GM23338 (cell line): Measurements from ENCODE around the gene MYO1E. TPM values are rescaled to one million over a fixed set of nuclear protein-coding genes. Genes with fewer than 3 reads are reported as not detected.

ENCODE experiments used
- ATAC-seq: fragments of 200-7000 bp; cut with Tn5 transposase; 3 replicates; pipeline ENCODE4 v1.9.1; 2020
- DNase-seq: peaks from one replicate; pipeline ENCODE4 v3.0.0-alpha.2; 2015; ENCODE audit warnings: low spot score
- H2AFZ ChIP-seq: fragments of 200-600 bp; sonication (generic); 2 replicates; pipeline ENCODE4 v1.8.0; 2016; ENCODE audit warnings: antibody characterized with exemption, mild to moderate bottlenecking, moderate library complexity
- H3F3A ChIP-seq: fragments of 200-600 bp; sonication (generic); replicated peaks from 2 replicates; pipeline ENCODE4 v1.8.0; 2017; ENCODE audit warnings: antibody characterized with exemption, mixed run types, low read depth
- H3K27ac ChIP-seq: fragments of 200-600 bp; sonication (generic); 2 replicates; pipeline ENCODE4 v1.6.1; 2016; ENCODE audit warnings: low read depth
- H3K27me3 ChIP-seq: fragments of 200-600 bp; sonication (generic); 2 replicates; pipeline ENCODE4 v1.8.0; 2016; ENCODE audit warnings: mild to moderate bottlenecking, mixed run types, moderate library complexity; ENCODE audit not compliant: insufficient read depth
- H3K36me3 ChIP-seq: fragments of 200-600 bp; sonication (generic); 2 replicates; pipeline ENCODE4 v1.8.0; 2016; ENCODE audit warnings: mild to moderate bottlenecking; ENCODE audit not compliant: insufficient read depth
- H3K4me1 ChIP-seq: fragments of 200-600 bp; sonication (generic); 2 replicates; pipeline ENCODE4 v1.8.0; 2016; ENCODE audit warnings: mild to moderate bottlenecking, moderate library complexity; ENCODE audit not compliant: insufficient read depth
- H3K4me2 ChIP-seq: fragments of 200-600 bp; sonication (generic); 2 replicates; pipeline ENCODE4 v1.7.1; 2017; ENCODE audit warnings: mixed run types
- H3K4me3 ChIP-seq: fragments of 200-600 bp; sonication (generic); 2 replicates; pipeline ENCODE4 v1.6.1; 2016; ENCODE audit warnings: mixed run types
- H3K79me2 ChIP-seq: fragments of 200-600 bp; sonication (generic); replicated peaks from 2 replicates; pipeline ENCODE4 v1.8.0; 2017; ENCODE audit warnings: mild to moderate bottlenecking; ENCODE audit not compliant: insufficient read depth
- H3K9me2 ChIP-seq: fragments of 200-600 bp; sonication (generic); 2 replicates; pipeline ENCODE4 v1.8.0; 2017; ENCODE audit not compliant: insufficient read depth
- H4K20me1 ChIP-seq: fragments of 200-600 bp; sonication (generic); replicated peaks from 2 replicates; pipeline ENCODE4 v1.8.0; 2017; ENCODE audit warnings: mild to moderate bottlenecking; ENCODE audit not compliant: insufficient read depth
- H3K27ac Mint-ChIP-seq: 2 replicates; pipeline ENCODE4 v1.8.0; 2020; ENCODE audit warnings: inconsistent platforms, mild to moderate bottlenecking, moderate library complexity, mixed read lengths
- H3K27me3 Mint-ChIP-seq: 3 replicates; pipeline ENCODE4 v1.8.0; 2022; ENCODE audit warnings: low read depth, mild to moderate bottlenecking, moderate library complexity, mixed read lengths, inconsistent platforms; ENCODE audit not compliant: insufficient read depth, poor library complexity
- H3K36me3 Mint-ChIP-seq: 3 replicates; pipeline ENCODE4 v1.8.0; 2021; ENCODE audit warnings: low read depth, mild to moderate bottlenecking, inconsistent platforms, moderate library complexity, mixed read lengths
- H3K4me1 Mint-ChIP-seq: 3 replicates; pipeline ENCODE4 v1.8.0; 2020; ENCODE audit warnings: mild to moderate bottlenecking, inconsistent platforms, mixed read lengths
- H3K4me3 Mint-ChIP-seq: 3 replicates; pipeline ENCODE4 v1.8.0; 2021; ENCODE audit warnings: moderate library complexity, mild to moderate bottlenecking, inconsistent platforms, mixed read lengths
- H3K9me3 Mint-ChIP-seq: 3 replicates; pipeline ENCODE4 v1.8.0; 2020; ENCODE audit warnings: moderate library complexity, mild to moderate bottlenecking, inconsistent platforms, mixed read lengths
- CREB1 ChIP-seq: fragments of 250-450 bp; sonication (Bioruptor Pico); IDR thresholded peaks from 2 replicates; pipeline ENCODE4 v1.5.0; 2020; ENCODE audit warnings: low read depth, mild to moderate bottlenecking, moderate library complexity
- EZH2 ChIP-seq: fragments of 200-600 bp; sonication (generic); IDR thresholded peaks from one replicate; pipeline ENCODE4 v1.8.0; 2017; ENCODE audit warnings: antibody characterized with exemption, mild to moderate bottlenecking, low read depth; ENCODE audit not compliant: unreplicated experiment
- EZH2phosphoT487 ChIP-seq: fragments of 200-600 bp; sonication (generic); IDR thresholded peaks from one replicate; pipeline ENCODE4 v1.8.1; 2018; ENCODE audit warnings: antibody characterized with exemption; ENCODE audit not compliant: unreplicated experiment
- NANOG ChIP-seq: IDR thresholded peaks from 2 replicates; pipeline ENCODE4 v1.6.1; 2016; ENCODE audit warnings: antibody characterized with exemption, borderline replicate concordance
- POLR2AphosphoS5 ChIP-seq: IDR thresholded peaks from 2 replicates; pipeline ENCODE4 v1.6.1; 2016; ENCODE audit warnings: antibody characterized with exemption, low read depth
- STAT1 ChIP-seq: IDR thresholded peaks from one replicate; pipeline ENCODE4 v1.6.1; 2016; ENCODE audit warnings: antibody characterized with exemption; ENCODE audit not compliant: unreplicated experiment
- ZNF114 ChIP-seq: fragments of 250-450 bp; sonication (Bioruptor Pico); IDR thresholded peaks from 2 replicates; pipeline ENCODE4 v1.5.0; 2020; ENCODE audit warnings: mild to moderate bottlenecking, moderate library complexity
- polyA plus RNA-seq: library from polyadenylated mRNA; unstranded; fragments of >200 nt; fragmentation: Nextera tagmentation; extraction: Ambion mirVana; gene quantifications from 2 replicates; pipeline ENCODE4 v1.2.1, GENCODE V29; 2016
- total RNA-seq: library from RNA; depleted of rRNA; stranded (reverse); fragments of >200 nt; shearing (Covaris generic); gene quantifications from 2 replicates; pipeline ENCODE4 v1.2.3, GENCODE V29; 2014
- TF ChIP-seq, protein P1 (sequence below): fragments of 250-450 bp; sonication (Bioruptor Pico); IDR thresholded peaks from 2 replicates; pipeline ENCODE4 v1.5.0; 2020; ENCODE audit warnings: mild to moderate bottlenecking, moderate library complexity
- TF ChIP-seq, protein P2 (sequence below): IDR thresholded peaks from one replicate; pipeline ENCODE4 v1.6.1; 2018; ENCODE audit warnings: antibody characterized with exemption; ENCODE audit not compliant: unreplicated experiment

The MYO1E gene
- total and polyA plus RNA-seq, 2 experiments from 2014 or later = 68.3 to 131 TPM

DNA sequence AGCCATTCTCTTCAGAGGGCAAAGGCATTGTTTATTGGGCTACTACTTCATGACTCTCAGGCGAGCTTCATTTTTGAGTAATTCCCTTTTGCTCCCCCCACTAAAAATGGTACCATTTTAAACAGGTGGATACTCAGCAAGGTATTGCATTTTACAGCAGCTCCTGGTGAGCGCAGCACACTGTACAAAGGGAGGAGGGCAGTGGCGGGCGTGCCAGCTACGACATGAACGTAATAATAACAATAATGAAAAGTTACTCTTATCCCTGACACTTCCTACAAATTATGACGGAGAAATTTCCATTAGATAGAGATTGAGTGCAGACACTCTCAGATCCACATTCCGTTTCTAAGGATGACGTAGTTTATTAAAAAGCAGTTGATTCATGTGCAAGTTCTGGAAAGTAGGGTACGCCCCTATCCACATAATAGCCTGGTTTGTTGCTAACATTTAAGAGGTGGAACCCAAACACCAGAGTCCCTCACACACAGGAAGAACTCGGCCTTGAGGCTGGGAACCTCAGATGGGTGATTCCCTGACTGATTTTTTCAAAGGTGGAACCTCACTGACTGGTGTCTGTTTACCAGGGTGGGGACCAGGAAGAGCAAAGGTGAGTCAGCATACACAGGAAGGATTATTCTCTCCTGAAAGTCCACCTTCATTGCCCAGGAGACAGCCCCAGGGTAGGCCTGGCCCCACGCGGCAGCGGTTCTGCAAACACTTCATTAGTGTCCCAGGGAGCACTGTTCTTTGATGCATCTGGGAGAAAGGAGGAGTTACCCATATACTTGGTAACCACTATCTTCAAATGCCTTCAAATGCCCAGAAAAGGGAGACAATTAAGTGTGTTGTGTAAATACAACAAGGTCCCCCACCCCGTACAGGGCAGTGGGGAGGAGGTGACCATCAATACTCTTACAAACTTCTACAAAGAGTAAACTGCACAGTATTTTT is 96.2 kb downstream of the MYO1E start:
- Mint-ChIP-seq H3K36me3 (no peaks in the 10 kb centered on the region), H3K27me3 (peaks cover 9% of the 10 kb centered on the region), H3K9me3 (no peaks in the 10 kb centered on the region), H3K4me3 (no peak overlapping the region), H3K4me1 (peaks cover 7% of the 10 kb centered on the region; the same call in 2 of the 3 replicates), H3K27ac (peak overlapping the region; percentile 55; the same call in 1 of the 2 replicates)
- DNase-seq (no peak), ATAC-seq (no peak)
- no peaks in the 10 kb centered on the region for H3K9me2 ChIP-seq
- H3K27ac ChIP-seq = no peak overlapping the region
- H3K27me3 ChIP-seq = no peaks in the 10 kb centered on the region
- peaks cover 46% of the 10 kb centered on the region for H3K79me2 ChIP-seq
- peaks cover 6% of the 10 kb centered on the region; the same call in 1 of the 2 replicates for H3K4me1 ChIP-seq
- peaks cover 6% of the 10 kb centered on the region for H4K20me1 ChIP-seq
- no peaks in the 10 kb centered on the region for H3K36me3 ChIP-seq
- H3K4me3 ChIP-seq = no peak overlapping the region
- H3K4me2 ChIP-seq = no peak overlapping the region
- no peak overlapping the region for H2AFZ ChIP-seq
- TF ChIP-seq ZNF114 (CRISPR knock-in tag) (no peak), EZH2phosphoT487 (no peak), CREB1 (CRISPR knock-in tag) (no peak), STAT1 (no peak), EZH2 (no peak)
- H3F3A ChIP-seq = no peaks in the 10 kb centered on the region

DNA sequence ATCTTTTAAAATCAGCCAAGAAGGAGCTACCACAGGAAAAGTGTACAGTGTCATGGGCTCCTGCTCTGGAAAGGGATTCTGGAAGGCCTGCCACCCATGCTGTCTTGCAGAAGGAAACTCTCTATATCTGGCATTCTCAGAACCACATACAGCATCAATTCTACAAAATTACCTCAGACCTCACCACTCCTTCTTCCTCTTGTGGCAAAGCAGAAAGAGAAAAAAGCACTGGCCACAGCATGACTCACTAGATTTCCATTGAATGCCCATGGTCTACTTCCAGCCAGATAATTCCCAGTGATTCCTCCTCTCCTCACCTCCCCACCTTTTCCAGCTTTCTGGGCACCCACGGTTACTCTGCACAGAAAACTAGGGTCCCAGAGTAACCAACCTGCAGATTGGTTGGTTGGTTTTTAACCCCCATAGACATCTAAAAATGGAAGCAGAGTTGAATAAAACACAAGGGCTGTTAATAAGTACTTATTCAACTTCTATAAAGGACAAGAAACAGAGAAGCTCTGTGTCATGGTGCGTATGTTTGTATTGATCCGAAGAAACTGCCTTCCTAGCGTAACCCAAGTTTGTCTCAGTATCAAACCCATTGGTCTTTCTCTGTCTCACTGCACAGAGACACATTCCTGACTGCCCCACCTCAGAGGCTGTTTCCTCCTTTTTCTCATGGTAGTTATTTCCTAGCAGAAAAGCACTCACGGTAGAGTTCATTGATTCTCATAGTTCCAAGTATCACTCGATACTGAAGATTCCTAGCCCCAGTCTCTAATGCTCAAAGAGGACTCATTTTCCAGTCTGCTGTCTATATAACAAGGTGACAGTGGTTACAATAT is 98.3 kb downstream of the MYO1E start:
- Mint-ChIP-seq H3K36me3 (no peaks in the 10 kb centered on the region), H3K4me1 (peaks cover 7% of the 10 kb centered on the region; the same call in 2 of the 3 replicates)

More for the DNA sequence above, 98.3 kb downstream of the MYO1E start:
- no peaks in the 10 kb centered on the region for H3F3A ChIP-seq
- Mint-ChIP-seq H3K27me3 (peaks cover 3% of the 10 kb centered on the region), H3K27ac (no peak overlapping the region), H3K9me3 (no peaks in the 10 kb centered on the region), H3K4me3 (no peak overlapping the region)
- peaks cover 6% of the 10 kb centered on the region for H4K20me1 ChIP-seq
- H3K9me2 ChIP-seq = no peaks in the 10 kb centered on the region
- no peak overlapping the region for H3K27ac ChIP-seq
- peaks cover 30% of the 10 kb centered on the region for H3K79me2 ChIP-seq
- no peaks in the 10 kb centered on the region for H3K27me3 ChIP-seq
- H3K4me1 ChIP-seq = peaks cover 6% of the 10 kb centered on the region; the same call in 1 of the 2 replicates
- TF ChIP-seq POLR2AphosphoS5 (no peak), NANOG (no peak), STAT1 (no peak)
- TF ChIP-seq, protein P1, sequence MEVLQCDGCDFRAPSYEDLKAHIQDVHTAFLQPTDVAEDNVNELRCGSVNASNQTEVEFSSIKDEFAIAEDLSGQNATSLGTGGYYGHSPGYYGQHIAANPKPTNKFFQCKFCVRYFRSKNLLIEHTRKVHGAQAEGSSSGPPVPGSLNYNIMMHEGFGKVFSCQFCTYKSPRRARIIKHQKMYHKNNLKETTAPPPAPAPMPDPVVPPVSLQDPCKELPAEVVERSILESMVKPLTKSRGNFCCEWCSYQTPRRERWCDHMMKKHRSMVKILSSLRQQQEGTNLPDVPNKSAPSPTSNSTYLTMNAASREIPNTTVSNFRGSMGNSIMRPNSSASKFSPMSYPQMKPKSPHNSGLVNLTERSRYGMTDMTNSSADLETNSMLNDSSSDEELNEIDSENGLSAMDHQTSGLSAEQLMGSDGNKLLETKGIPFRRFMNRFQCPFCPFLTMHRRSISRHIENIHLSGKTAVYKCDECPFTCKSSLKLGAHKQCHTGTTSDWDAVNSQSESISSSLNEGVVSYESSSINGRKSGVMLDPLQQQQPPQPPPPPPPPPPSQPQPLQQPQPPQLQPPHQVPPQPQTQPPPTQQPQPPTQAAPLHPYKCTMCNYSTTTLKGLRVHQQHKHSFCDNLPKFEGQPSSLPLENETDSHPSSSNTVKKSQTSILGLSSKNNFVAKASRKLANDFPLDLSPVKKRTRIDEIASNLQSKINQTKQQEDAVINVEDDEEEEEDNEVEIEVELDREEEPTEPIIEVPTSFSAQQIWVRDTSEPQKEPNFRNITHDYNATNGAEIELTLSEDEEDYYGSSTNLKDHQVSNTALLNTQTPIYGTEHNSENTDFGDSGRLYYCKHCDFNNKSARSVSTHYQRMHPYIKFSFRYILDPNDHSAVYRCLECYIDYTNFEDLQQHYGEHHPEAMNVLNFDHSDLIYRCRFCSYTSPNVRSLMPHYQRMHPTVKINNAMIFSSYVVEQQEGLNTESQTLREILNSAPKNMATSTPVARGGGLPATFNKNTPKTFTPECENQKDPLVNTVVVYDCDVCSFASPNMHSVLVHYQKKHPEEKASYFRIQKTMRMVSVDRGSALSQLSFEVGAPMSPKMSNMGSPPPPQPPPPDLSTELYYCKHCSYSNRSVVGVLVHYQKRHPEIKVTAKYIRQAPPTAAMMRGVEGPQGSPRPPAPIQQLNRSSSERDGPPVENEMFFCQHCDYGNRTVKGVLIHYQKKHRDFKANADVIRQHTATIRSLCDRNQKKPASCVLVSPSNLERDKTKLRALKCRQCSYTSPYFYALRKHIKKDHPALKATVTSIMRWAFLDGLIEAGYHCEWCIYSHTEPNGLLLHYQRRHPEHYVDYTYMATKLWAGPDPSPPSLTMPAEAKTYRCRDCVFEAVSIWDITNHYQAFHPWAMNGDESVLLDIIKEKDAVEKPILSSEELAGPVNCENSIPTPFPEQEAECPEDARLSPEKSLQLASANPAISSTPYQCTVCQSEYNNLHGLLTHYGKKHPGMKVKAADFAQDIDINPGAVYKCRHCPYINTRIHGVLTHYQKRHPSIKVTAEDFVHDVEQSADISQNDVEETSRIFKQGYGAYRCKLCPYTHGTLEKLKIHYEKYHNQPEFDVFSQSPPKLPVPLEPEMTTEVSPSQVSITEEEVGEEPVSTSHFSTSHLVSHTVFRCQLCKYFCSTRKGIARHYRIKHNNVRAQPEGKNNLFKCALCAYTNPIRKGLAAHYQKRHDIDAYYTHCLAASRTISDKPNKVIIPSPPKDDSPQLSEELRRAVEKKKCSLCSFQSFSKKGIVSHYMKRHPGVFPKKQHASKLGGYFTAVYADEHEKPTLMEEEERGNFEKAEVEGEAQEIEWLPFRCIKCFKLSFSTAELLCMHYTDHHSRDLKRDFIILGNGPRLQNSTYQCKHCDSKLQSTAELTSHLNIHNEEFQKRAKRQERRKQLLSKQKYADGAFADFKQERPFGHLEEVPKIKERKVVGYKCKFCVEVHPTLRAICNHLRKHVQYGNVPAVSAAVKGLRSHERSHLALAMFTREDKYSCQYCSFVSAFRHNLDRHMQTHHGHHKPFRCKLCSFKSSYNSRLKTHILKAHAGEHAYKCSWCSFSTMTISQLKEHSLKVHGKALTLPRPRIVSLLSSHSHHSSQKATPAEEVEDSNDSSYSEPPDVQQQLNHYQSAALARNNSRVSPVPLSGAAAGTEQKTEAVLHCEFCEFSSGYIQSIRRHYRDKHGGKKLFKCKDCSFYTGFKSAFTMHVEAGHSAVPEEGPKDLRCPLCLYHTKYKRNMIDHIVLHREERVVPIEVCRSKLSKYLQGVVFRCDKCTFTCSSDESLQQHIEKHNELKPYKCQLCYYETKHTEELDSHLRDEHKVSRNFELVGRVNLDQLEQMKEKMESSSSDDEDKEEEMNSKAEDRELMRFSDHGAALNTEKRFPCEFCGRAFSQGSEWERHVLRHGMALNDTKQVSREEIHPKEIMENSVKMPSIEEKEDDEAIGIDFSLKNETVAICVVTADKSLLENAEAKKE (CRISPR knock-in tag) = no peak
- TF ChIP-seq, protein P2, sequence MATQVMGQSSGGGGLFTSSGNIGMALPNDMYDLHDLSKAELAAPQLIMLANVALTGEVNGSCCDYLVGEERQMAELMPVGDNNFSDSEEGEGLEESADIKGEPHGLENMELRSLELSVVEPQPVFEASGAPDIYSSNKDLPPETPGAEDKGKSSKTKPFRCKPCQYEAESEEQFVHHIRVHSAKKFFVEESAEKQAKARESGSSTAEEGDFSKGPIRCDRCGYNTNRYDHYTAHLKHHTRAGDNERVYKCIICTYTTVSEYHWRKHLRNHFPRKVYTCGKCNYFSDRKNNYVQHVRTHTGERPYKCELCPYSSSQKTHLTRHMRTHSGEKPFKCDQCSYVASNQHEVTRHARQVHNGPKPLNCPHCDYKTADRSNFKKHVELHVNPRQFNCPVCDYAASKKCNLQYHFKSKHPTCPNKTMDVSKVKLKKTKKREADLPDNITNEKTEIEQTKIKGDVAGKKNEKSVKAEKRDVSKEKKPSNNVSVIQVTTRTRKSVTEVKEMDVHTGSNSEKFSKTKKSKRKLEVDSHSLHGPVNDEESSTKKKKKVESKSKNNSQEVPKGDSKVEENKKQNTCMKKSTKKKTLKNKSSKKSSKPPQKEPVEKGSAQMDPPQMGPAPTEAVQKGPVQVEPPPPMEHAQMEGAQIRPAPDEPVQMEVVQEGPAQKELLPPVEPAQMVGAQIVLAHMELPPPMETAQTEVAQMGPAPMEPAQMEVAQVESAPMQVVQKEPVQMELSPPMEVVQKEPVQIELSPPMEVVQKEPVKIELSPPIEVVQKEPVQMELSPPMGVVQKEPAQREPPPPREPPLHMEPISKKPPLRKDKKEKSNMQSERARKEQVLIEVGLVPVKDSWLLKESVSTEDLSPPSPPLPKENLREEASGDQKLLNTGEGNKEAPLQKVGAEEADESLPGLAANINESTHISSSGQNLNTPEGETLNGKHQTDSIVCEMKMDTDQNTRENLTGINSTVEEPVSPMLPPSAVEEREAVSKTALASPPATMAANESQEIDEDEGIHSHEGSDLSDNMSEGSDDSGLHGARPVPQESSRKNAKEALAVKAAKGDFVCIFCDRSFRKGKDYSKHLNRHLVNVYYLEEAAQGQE = no peak
- H3K36me3 ChIP-seq = no peaks in the 10 kb centered on the region
- H2AFZ ChIP-seq = no peak overlapping the region
- ATAC-seq = no peak
- no peak overlapping the region for H3K4me2 ChIP-seq
- H3K4me3 ChIP-seq = no peak overlapping the region
- DNase-seq = no peak
